Nephron progenitor cell (in vitro differentiated cells): ENCODE data around the gene CFAP299.

Experiments used
- DNase-seq: peaks from one replicate; pipeline ENCODE4 v3.0.0; 2021
- H3K27ac Mint-ChIP-seq: 2 replicates; pipeline ENCODE4 v1.8.0; 2021; ENCODE audit warnings: mild to moderate bottlenecking, moderate library complexity, mixed read lengths
- H3K27me3 Mint-ChIP-seq: 2 replicates; pipeline ENCODE4 v1.8.0; 2021; ENCODE audit warnings: mild to moderate bottlenecking, low read depth, mixed read lengths; ENCODE audit not compliant: poor library complexity
- H3K36me3 Mint-ChIP-seq: 2 replicates; pipeline ENCODE4 v1.8.0; 2021; ENCODE audit warnings: low read depth, mixed read lengths
- H3K4me1 Mint-ChIP-seq: 2 replicates; pipeline ENCODE4 v1.8.0; 2021; ENCODE audit warnings: mixed read lengths
- H3K4me3 Mint-ChIP-seq: 2 replicates; pipeline ENCODE4 v1.8.0; 2021; ENCODE audit warnings: mild to moderate bottlenecking, moderate library complexity, mixed read lengths
- H3K9me3 Mint-ChIP-seq: 2 replicates; pipeline ENCODE4 v1.8.0; 2021; ENCODE audit warnings: mild to moderate bottlenecking, moderate library complexity, mixed read lengths
- TF ChIP-seq, protein P1 (sequence below): fragments of 200-600 bp; sonication (generic); IDR thresholded peaks from 2 replicates; pipeline ENCODE4 v1.5.0; 2021; ENCODE audit warnings: antibody characterized with exemption

CFAP299 gene

DNA sequence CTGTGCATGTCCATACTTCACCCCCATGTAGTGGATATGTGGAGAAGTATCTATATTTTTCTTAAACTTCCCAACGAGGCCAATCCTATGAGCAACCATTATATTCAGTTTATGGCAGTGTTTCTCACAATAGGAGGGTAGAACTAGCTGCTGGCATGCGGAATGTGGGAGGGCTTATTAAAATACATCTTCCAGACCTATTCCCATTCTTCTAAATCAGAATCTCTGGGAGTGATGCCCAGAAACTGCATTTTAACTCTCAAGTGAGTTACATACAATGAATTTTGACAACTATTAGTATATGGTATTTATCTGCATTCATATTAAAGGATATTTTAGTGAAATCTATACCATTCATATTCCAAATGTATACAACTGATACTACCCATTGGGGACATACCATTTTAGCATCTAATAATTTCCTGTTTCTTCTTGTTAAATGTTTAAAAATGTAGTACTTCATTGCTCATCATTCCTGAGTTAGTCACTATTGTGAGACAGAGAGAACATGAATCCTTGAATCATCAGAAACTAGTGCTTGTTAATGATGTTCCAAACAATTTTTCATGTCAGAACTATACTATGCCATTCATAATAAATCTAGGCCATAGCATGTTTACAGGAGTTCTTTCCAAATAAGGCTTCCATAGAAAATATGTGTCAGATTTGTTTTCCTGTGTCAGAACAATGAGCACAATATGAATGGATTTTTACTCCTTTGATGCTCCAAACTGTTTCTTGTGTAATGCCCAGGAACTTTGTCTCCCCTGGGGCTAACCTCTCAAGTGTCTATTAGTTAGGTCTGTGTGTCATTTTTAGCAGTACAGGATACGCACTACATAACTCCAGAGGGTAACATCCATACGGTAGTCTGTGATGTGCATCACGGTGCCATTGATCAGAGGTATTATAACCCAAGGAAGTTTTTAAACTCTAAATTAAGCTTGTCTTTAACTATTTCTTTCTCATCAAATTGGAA lies 496.1 kb downstream of the CFAP299 start:
- H3K4me3 Mint-ChIP-seq: no peak overlapping the region
- H3K4me1 Mint-ChIP-seq: no peaks in the 10 kb centered on the region
- no peaks in the 10 kb centered on the region for H3K36me3 Mint-ChIP-seq
- H3K27ac Mint-ChIP-seq: no peak overlapping the region
- peaks cover 9% of the 10 kb centered on the region for H3K9me3 Mint-ChIP-seq
- TF ChIP-seq, protein P1, sequence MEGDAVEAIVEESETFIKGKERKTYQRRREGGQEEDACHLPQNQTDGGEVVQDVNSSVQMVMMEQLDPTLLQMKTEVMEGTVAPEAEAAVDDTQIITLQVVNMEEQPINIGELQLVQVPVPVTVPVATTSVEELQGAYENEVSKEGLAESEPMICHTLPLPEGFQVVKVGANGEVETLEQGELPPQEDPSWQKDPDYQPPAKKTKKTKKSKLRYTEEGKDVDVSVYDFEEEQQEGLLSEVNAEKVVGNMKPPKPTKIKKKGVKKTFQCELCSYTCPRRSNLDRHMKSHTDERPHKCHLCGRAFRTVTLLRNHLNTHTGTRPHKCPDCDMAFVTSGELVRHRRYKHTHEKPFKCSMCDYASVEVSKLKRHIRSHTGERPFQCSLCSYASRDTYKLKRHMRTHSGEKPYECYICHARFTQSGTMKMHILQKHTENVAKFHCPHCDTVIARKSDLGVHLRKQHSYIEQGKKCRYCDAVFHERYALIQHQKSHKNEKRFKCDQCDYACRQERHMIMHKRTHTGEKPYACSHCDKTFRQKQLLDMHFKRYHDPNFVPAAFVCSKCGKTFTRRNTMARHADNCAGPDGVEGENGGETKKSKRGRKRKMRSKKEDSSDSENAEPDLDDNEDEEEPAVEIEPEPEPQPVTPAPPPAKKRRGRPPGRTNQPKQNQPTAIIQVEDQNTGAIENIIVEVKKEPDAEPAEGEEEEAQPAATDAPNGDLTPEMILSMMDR: no peak
- no peaks in the 10 kb centered on the region for H3K27me3 Mint-ChIP-seq
- no peak for DNase-seq

DNA sequence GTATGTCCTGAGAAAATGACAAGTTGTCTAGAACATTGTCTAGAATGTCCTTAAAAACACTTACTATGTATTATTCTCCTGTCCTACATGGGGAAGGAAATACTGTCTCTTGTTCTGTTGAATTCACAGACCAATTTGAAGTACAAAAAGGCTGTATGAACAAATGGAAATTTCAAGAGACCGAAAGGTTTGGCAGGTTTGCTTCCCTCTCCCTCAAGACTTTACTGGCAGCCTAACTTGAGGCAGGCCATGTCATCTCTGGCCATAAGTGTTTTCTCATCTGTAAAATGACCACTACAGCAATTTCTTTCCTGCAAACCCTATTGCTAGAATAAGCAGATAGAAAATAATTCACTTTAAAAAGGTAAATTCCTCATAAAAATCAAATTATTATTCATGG lies 503.8 kb downstream of the CFAP299 start:
- peaks cover 11% of the 10 kb centered on the region for H3K9me3 Mint-ChIP-seq
- TF ChIP-seq, protein P1: no peak

DNA sequence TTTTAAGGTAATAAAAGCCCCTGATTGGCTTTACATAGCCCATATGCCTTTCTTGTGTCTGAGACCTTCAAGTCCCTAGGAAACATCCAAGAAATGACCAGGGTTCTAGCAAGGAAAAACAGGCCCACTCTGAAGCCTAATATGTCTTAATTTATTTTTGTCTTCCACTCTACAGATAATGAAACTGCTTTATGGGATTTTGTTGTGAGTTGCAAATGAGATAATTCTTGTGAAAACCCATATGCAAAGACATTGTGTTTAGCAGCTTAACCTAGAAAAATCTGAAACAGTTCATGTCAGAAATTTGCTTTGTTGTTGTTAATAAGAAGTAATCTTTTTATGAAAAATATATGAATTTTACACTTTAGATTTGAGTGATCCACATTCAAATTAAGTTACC lies 504.3 kb downstream of the CFAP299 start:
- Mint-ChIP-seq H3K27me3 (no peaks in the 10 kb centered on the region), H3K27ac (no peak overlapping the region), H3K9me3 (peaks cover 11% of the 10 kb centered on the region), H3K36me3 (no peaks in the 10 kb centered on the region), H3K4me3 (no peak overlapping the region), H3K4me1 (no peaks in the 10 kb centered on the region)
- TF ChIP-seq, protein P1: no peak
- DNase-seq: no peak

More for the DNA sequence above, 503.8 kb downstream of the CFAP299 start:
- H3K36me3 Mint-ChIP-seq: no peaks in the 10 kb centered on the region
- no peaks in the 10 kb centered on the region for H3K27me3 Mint-ChIP-seq
- DNase-seq: no peak
- no peak overlapping the region for H3K4me3 Mint-ChIP-seq
- no peak overlapping the region for H3K27ac Mint-ChIP-seq
- no peaks in the 10 kb centered on the region for H3K4me1 Mint-ChIP-seq

DNA sequence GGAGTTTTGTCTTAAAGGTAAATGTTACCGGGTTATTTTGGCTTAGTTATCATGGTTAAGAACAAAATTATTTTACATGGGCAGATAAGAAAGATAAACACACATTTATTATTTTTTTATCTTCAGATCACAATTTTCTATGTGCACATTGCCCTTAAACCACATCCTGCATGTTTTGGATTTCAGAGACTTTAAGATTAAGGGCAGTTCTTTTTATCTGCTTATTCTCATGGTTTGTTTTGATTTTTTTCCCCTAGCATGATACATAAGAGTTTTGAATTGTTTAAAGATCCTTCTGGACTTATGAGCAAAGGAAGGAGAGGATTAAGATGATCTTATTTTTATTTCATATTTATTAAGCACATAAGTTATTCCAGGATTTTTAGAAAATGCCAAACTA lies 504.9 kb downstream of the CFAP299 start:
- no peaks in the 10 kb centered on the region for H3K36me3 Mint-ChIP-seq
- H3K9me3 Mint-ChIP-seq: peaks cover 16% of the 10 kb centered on the region
- peaks cover 2% of the 10 kb centered on the region for H3K27me3 Mint-ChIP-seq
- no peak for DNase-seq
- no peak overlapping the region for H3K27ac Mint-ChIP-seq
- no peaks in the 10 kb centered on the region for H3K4me1 Mint-ChIP-seq
- no peak overlapping the region for H3K4me3 Mint-ChIP-seq
- TF ChIP-seq, protein P1: no peak

DNA sequence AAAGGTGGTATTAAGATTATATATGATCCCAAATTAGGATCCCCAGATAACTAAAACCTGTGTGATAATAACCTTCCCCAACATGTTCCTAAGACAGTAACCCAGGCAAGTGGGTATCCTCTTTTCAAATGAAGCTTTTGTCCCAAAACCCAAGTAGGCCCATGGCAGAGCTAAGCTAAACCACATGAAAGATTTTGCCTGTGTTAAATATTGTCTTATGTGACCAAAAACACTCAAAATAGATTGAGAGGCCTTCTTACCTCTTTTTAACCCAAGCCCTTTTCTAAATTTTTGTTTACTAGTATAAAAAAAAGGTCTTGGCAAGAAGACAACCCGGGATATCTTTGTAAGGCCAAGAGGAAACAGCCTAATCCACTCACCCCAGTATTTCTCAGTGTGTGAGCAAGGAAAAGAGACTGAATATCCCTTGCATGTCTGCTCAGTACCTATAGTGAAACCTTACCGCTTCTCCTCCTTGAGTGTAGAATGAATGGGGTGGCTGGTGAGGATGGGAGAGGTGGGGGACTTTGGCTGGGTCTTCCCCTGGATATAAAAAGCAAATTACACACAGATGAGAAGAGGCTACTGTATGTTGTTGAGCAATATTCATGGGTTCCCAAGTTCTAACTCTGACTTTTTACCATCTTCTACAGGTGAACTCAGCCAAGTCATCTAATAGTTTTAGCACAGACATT lies 506.2 kb downstream of the CFAP299 start:
- Mint-ChIP-seq H3K27ac (peak overlapping the region; percentile 13), H3K9me3 (peaks cover 18% of the 10 kb centered on the region), H3K27me3 (peaks cover 3% of the 10 kb centered on the region), H3K36me3 (no peaks in the 10 kb centered on the region), H3K4me1 (no peaks in the 10 kb centered on the region), H3K4me3 (no peak overlapping the region)
- TF ChIP-seq, protein P1: no peak
- DNase-seq: no peak
